HG03095 (cell line): ENCODE data around the gene NDOR1.

Experiments
- ATAC-seq: cut with Tn5 transposase; IDR thresholded peaks from one replicate; pipeline ENCODE4 v1.9.1; 2021; ENCODE audit warnings: moderate library complexity; ENCODE audit not compliant: unreplicated experiment

NDOR1 gene

GRCh38 chr9:137167747-137168572, 37.5 kb upstream of the NDOR1 start:
- ATAC-seq, result no peak

DNA sequence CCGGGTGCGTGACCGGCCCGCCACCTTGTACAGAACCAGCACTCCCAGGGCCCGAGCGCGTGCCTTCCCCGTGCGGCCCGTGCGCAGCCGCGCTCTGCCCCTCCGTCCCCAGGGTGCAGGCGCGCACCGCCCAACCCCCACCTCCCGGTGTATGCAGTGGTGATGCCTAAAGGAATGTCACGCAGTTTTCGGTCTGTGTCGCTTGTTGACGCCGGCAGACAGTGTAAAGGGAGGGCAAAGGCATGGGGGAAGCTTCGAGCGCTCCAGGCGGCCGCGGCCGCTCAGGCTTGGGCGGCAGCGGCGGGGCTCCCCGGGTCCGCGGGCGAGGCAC, 37.0 kb upstream of the NDOR1 start:
- no peak for ATAC-seq

GRCh38 chr9:137168904-137169856, 36.3 kb upstream of the NDOR1 start:
- no peak for ATAC-seq

- ATAC-seq, result no peak
Measured at GRCh38 chr9:137169896-137170358, 35.6 kb upstream of the NDOR1 start, which contains the start of gene LRRC26. Gene LRRC26, minus strand, starts transcription at chr9:137170051. Its CDS starts 108 bp downstream, at chr9:137169943.

DNA sequence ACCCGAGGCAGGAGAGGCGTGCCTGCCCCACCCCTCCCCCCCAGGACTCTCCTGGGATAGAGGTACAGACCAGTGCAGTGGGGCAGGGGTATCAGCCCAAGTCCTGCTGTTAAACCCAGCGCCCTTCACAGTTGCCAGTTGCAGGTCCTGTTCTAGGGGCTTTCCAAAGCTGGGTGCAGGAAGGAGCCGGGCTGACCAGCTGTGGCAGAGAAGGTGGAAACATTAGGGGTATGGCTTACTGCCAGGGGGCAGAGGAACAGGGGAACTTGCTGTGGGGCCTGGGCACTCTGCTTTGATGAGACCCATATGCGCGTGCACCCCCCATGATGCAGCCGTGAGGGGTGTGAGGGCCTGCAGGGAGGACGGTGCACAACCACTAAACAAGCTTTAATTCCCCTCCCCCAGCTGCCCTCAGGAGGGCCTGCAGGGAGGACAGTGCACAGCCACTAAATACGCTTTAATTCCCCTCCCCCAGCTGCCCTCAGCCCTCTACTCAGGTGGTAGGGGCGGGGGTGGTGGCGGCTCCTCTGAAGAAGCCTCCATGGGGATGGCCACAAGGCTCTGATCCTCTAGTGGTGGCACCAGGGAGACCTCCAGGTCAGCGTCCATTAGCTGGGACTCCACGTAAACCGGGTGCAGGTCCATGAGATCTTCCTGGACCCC, 34.9 kb upstream of the NDOR1 start:
- ATAC-seq, result no peak

DNA sequence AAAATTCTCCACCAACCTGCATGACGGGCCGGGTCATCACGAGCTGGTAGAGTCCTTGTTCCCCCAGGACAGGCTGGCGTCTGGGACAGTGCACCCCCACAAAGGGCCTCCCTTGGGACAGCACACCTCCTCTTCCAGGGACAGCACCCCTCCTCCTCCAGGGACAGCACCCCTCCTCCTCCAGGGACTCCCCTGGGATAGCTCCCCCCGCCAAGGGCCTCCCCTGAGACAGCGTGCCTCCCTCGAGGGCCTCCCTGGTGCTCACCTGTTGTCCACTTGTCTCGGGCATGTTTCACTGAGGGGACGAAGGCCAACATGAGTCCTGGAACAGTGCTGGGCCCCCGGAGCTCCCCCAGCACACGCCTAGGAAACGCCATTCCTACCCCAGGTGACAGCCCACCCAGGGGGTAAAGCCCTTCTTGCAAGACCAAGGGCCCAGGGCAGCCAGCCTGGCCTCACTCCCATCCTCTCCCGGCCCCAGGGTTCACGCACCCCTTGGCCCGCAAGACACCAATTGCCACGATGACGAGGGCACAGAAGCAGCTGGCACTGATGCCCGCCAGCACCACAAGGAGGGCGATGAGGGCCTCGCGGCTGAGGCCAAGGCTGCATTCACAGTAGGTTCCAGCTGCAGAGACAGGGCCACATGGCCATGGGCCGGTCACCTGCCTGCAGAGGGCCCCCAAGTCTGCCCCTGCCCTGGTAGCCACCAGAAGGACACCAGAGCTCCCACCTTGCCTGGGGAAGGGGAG, 34.2 kb upstream of the NDOR1 start:
- no peak for ATAC-seq

DNA sequence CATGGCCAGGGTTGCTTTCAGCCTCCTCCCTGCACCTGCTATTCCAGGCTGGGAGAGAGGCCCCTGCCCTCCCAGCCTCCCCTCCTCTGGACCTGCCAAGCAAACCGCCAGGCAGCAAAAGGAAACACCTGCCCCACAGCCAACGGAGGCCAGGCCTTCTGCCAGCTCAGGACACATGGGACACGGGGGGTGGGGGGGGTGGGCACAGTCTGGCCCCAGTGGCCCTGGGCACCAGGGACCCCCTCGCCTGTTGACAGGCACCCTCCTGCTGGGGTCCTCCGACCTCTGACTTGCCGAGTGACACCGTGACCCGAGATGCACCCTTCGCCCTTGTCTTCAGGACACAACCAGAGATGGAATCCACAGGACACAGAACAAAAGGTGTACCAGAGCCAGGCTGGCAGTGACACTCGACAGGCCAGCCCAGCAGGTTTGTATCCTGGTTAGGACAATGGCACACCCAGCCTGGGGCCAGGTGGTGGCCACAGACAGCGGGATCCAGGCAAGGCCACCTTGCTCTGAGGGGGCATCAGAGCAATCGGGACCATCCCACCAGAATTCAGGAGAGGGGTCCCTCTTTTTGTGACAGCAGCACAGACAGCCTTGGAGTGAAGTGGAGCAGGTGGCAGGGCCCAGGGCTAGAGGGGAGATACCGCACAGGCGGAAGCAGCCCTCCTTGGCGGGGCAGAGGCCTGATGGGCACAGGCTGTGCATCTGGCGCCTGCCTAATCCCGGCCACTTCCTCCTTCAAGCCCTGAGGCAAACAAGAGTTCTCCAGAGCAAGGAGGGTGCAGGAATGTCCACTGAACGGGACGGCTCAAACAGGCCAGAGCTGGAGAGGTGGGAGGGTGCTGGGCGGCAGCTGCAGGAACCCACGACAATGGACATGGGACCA, 32.4 kb upstream of the NDOR1 start:
- ATAC-seq, result no peak

DNA sequence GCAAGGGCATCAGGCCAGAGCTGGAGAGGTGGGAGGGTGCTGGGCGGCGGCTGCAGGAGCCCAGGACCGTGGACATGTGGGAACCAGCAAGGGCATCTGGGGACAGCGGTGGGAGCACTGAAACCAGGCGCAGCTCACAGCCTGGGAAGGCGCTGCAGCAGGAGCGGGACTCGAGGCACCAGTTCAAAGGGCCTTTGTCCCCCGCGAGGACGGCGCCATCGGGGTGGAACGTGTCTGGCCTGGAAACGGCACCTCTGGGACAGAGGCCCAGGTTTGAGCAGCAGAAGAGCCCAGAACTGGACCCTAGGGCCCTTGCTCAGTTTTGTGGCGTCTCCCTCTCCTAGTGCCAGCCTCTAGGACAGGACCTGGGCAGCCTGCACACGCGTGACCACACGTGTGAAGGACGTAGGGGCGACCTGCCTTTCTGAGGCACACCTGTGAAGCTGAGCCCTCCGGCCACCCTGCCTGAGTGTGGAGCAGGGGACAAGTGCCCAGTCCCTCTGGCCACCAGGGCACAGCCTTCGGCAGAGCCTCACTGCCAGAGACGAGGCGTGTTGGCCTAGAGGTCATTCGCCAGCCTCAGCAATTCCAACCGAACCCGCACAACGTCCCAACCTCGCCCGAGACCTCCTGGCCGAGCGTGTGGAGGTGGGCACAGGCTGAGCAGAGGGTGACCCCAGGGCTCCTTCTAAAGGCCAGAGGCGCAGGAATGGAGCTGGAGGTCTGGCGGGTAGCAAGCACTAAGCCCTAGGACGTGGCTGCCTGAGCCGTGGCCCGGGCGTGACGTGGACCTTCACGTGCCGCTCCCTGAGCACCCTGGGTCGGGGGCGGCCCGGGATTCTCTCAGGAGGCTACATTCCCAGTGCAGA, 31.5 kb upstream of the NDOR1 start:
- no peak for ATAC-seq

DNA sequence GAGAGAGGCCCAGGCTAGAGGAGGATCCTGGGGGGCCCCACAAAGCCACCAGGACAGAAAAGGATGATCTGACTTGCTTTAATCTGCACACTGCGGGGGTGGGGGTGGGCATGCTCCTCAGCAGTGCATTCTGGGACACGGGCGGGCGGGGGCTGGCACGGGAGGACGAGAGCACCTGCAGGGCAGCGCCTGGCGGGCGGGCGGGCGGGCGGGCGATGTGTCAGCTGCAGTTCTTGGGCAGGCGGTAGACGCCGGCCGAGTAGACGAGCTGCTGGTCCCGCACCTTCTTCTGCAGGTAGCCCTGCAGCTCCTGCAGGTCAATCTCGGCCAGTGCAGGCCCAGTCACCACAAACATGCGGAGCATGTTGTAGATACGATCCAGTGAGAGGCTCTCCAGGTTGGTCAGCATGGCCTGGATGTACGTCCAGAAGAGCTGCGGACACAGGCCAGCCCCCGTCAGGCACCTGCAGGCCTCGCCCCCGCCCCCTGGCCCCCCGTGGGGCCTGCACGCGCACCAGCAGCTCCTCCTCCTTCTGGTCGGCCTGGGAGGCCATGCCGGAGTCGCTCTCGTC, 30.7 kb upstream of the NDOR1 start:
- no peak for ATAC-seq

DNA sequence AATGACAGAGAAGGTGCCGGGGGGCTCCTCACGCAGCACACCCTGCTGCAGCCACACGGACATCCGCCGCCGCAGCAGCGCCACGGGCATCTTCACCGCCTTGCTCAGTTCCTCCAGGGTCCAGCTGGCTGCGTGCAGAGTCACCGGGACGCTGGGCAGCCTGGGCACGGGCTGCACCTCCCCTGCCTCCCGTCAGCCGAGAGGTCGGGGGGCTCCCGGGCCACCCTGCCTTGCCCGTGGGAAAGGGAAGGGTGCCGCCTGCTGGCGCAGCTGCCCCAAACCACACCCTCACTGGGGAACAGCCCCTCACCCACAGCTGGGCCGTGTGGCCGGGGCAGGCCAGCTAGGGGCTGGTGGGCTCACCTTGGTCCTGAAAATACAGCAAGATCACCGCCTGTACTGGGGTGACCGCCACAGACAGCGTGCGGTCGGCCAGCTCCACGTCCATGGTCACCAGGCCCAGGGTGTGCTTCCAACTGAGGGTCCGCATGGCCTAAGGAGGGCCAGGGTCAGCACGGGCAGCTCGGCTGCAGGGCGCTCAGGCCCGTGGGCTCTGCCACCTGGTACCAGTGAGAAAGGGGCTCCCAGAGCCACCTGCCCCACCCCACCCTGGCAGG, 30.0 kb upstream of the NDOR1 start:
- no peak for ATAC-seq

GRCh38 chr9:137176302-137177182, 29.0 kb upstream of the NDOR1 start:
- ATAC-seq, result no peak

DNA sequence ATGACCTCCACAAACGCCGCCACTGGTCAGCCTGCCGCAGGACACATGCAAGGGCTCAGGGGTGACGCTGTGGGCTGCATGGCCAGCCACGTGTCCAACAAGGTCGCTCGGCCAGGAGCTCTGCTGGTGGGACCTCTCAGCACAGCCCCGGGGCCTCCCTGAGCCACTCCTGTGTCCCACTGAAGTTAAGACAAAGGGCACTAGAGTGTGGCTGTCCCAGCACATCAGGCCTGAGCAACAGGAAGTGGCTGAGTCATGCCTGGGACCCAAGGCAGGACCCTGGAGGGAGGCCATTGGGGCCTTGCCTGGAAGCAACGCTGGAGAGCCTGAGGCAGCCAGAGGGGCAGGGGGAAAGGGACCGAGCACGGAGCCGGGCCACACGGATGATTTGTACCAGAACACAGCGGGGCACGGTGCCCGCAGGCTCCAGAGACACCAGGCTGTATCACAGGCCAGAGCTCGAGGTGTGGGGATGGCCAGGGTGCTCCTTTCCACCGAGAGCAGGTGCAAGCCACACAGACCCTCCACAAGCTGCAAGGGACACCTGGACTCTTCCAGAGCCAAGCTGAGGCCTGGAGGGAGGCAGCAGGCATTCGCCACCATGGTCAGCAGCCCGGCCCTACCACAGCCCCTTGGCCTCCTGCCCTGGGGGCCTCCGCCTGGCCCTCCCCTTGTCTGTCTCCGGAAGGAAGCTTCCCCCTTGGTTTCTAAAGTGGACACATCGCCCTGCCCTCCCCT, 27.1 kb upstream of the NDOR1 start:
- no peak for ATAC-seq

DNA sequence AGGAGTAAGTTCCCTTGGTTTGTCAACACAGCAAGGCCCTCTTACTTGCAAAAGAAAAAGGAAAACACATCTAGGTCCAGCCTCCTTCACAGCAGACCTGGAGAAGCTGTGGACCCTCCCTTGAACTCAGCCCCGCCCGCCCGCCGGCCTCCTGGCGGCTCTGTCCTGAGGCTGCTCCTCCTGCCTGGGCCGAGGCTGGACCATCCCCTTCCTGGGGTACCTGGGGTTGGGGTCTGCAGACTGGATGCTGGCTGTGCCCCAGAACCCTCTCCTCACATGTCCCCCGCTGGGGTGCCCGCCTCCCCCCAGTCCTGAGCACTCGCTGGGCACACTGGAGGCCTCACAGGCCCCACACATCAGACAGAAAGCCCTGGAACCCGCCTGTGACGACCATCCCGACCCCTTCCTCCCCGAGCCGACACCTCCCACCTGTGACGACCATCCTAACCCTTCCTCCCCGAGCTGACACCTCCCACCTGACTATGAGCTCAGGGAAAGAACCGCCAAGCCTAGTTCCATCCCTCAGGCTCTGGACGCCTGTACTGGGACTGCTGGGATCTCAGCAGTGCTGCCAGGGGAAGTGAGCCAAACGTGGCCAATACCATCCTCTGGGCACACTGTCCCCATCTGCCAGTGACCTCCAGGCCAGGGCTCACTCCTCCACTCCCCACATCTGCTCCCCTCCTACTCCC, 26.4 kb upstream of the NDOR1 start:
- ATAC-seq, result no peak

DNA sequence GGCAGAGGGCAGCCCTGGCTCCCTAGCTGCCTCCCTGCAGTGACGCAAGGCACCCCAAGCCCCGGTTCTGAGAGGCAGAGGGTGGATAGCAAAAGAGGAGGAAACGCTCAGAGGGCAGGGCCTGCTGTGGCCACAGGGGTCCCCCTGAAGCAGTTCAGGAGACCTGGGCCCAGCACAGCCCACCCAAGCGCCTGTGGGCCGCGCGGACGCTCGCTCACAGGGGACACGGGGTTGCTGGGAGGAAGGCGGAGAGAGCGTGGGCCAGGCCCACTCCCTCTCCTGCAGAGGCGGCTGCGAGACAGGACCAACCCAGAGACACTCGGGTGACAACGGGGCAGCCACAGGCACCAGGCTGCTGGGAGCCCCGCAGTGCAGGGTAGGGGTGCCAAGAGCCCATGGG, 25.7 kb upstream of the NDOR1 start:
- ATAC-seq, result no peak

GRCh38 chr9:137180491-137180890, 25.0 kb upstream of the NDOR1 start:
- ATAC-seq, result no peak

DNA sequence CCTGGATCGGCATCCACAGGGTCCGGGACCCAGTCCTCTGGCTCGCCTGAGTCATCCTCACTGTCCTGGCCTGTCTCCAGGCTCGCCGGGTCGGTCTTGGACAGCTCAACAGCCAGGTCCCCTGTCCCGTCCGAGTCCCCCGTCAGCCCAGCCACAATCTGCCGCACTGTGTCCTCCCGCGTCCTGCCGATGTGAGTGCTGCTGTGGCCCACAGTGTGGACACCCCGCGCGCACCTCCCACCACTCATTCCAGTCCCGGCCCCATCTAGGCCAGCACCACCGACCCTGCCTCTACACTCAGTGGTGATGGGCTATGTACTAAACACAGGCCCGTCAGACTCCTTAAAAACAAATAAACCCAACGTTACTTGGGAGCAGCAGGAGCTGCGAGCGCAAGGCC, 23.8 kb upstream of the NDOR1 start:
- no peak for ATAC-seq
